Keratinocyte (primary cell): ENCODE results near the gene SEMA3F. TPM values are rescaled to one million over a fixed set of nuclear protein-coding genes. Genes with fewer than 3 reads are reported as not detected.
A peak's percentile ranks its signal among the peaks of the same experiment; 100 is the strongest.

Experiments used
- DNase-seq: peaks from one replicate; pipeline ENCODE4 v3.0.0-alpha.2; 2011; ENCODE audit warnings: low read depth, missing footprints, low spot score
- FAIRE-seq: peaks from 2 replicates; lab custom pipeline; 2011; peaks lifted over from hg19 to GRCh38; lab: Jason Lieb, UNC
- H2AFZ ChIP-seq: 2 replicates; pipeline ENCODE4 v1.6.0; 2012; ENCODE audit warnings: low read length, control low read depth, inconsistent platforms; ENCODE audit not compliant: control insufficient read depth
- H3K27ac ChIP-seq: 2 replicates; pipeline ENCODE4 v1.5.1; 2011; ENCODE audit warnings: low read length; ENCODE audit not compliant: control insufficient read depth, insufficient read depth
- H3K27me3 ChIP-seq: 3 replicates; pipeline ENCODE4 v1.6.0; 2011; ENCODE audit warnings: low read length; ENCODE audit not compliant: control insufficient read depth, insufficient read depth; ENCODE audit errors: extremely low read depth
- H3K36me3 ChIP-seq, 2 experiments: 2 replicates in 1 of 2; 3 replicates in 1 of 2; pipeline ENCODE4 v1.5.1; 2011; ENCODE audit warnings: low read length in 2 of 2, mild to moderate bottlenecking in 1 of 2; ENCODE audit not compliant: control insufficient read depth in 2 of 2, insufficient read depth in 2 of 2; ENCODE audit errors: extremely low read depth in 1 of 2
- H3K4me1 ChIP-seq: 3 replicates; pipeline ENCODE4 v1.5.1; 2011; ENCODE audit warnings: low read length; ENCODE audit not compliant: control insufficient read depth, insufficient read depth; ENCODE audit errors: extremely low read depth
- H3K4me2 ChIP-seq: 3 replicates; pipeline ENCODE4 v1.6.0; 2011; ENCODE audit warnings: low read depth, low read length; ENCODE audit not compliant: control insufficient read depth, insufficient read depth; ENCODE audit errors: extremely low read depth
- H3K4me3 ChIP-seq, 3 experiments: fragments of 200-600 bp in 1 of 3; sonication (generic) in 1 of 3; 2 replicates in 2 of 3; 3 replicates in 1 of 3; pipeline ENCODE4 v1.5.1; 2011 to 2016; ENCODE audit warnings: low read length in 3 of 3, mild to moderate bottlenecking in 3 of 3, control low read depth in 2 of 3, inconsistent platforms in 1 of 3, low read depth in 1 of 3, mixed read lengths in 1 of 3, mixed run types in 1 of 3, moderate library complexity in 1 of 3; ENCODE audit not compliant: control insufficient read depth in 2 of 3, insufficient read depth in 2 of 3; ENCODE audit errors: extremely low read depth in 1 of 3
- H3K79me2 ChIP-seq: 2 replicates; pipeline ENCODE4 v1.6.0; 2012; ENCODE audit warnings: low read length; ENCODE audit not compliant: control insufficient read depth, insufficient read depth
- H3K9ac ChIP-seq: 3 replicates; pipeline ENCODE4 v1.6.0; 2011; ENCODE audit warnings: low read length; ENCODE audit not compliant: control insufficient read depth, insufficient read depth; ENCODE audit errors: extremely low read depth
- H3K9me1 ChIP-seq: 3 replicates; pipeline ENCODE4 v1.6.0; 2011; ENCODE audit warnings: low read length; ENCODE audit not compliant: control insufficient read depth, insufficient read depth; ENCODE audit errors: extremely low read depth
- H3K9me3 ChIP-seq: 2 replicates; pipeline ENCODE4 v1.5.1; 2012; ENCODE audit warnings: low read depth, low read length; ENCODE audit not compliant: control insufficient read depth
- H4K20me1 ChIP-seq: 3 replicates; pipeline ENCODE4 v1.6.0; 2011; ENCODE audit warnings: low read length; ENCODE audit not compliant: control insufficient read depth, insufficient read depth; ENCODE audit errors: extremely low read depth
- EZH2 ChIP-seq: IDR thresholded peaks from one replicate; pipeline ENCODE4 v1.6.1; 2012; ENCODE audit warnings: inconsistent platforms, mild to moderate bottlenecking, low read length, moderate library complexity
- dilution Hi-C: fragments of 300-500 bp; cut with MboI; formaldehyde crosslinking; loops from one replicate; pipeline ENCODE4 v1.7.0; 2020; ENCODE audit warnings: low sequenced_read_pairs; ENCODE audit not compliant: extremely low pct_ligation_motif_present
- polyA plus RNA-seq, 5 experiments: library from polyadenylated mRNA; depleted of rRNA in 3 of 5; stranded (reverse) in 3 of 5; stranded (forward) in 1 of 5; unstranded in 1 of 5; fragments of >200 nt; gene quantifications; 1 replicate in 1 of 5; 2 replicates in 3 of 5; 3 replicates in 1 of 5; pipeline versions ENCODE4 v1.2.1 to v1.2.3, GENCODE V29; 2011 to 2012; ENCODE audit warnings: missing spikeins in 2 of 5, low read depth in 1 of 5, low replicate concordance in 1 of 5
- TF ChIP-seq, protein P1 (sequence below), 3 experiments: IDR thresholded peaks in 1 of 3; conservative IDR thresholded peaks in 1 of 3; optimal IDR thresholded peaks in 1 of 3; 2 replicates in 2 of 3; 3 replicates in 1 of 3; pipeline versions ENCODE3 to v1.5.1; 2011; ENCODE audit warnings: low read length in 3 of 3, mild to moderate bottlenecking in 3 of 3, moderate library complexity in 2 of 3, control low read depth in 1 of 3, inconsistent platforms in 1 of 3; ENCODE audit not compliant: insufficient read depth in 2 of 3; ENCODE audit errors: extremely low read depth in 1 of 3

Gene SEMA3F
- polyA plus RNA-seq, 1 donor (not counting 4 experiments of a cell fraction or from before 2014, with no cell fraction given): 72.8 TPM

DNA sequence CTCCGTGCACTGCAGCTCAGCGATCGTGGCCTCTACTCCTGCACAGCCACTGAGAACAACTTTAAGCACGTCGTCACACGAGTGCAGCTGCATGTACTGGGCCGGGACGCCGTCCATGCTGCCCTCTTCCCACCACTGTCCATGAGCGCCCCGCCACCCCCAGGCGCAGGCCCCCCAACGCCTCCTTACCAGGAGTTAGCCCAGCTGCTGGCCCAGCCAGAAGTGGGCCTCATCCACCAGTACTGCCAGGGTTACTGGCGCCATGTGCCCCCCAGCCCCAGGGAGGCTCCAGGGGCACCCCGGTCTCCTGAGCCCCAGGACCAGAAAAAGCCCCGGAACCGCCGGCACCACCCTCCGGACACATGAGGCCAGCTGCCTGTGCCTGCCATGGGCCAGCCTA lies 32.6 kb downstream of the SEMA3F start:
- Histone ChIP-seq H3K9me1 (no peaks in the 10 kb centered on the region), H3K4me2 (no peak overlapping the region), H3K9ac (no peak overlapping the region), H3K36me3 (peaks cover 42 to 44% of the 10 kb centered on the region in 2 experiments), H3K27ac (no peak overlapping the region), H3K79me2 (no peaks in the 10 kb centered on the region), H4K20me1 (peaks cover 13% of the 10 kb centered on the region), H3K4me3 (no peak overlapping the region), H3K4me1 (no peaks in the 10 kb centered on the region), H2AFZ (no peak overlapping the region), H3K9me3 (no peaks in the 10 kb centered on the region), H3K27me3 (peaks cover 2% of the 10 kb centered on the region)
- DNase-seq (no peak), FAIRE-seq (no peak)
- dilution Hi-C loops: no loop called here
- TF ChIP-seq EZH2: no peak
- TF ChIP-seq, protein P1, sequence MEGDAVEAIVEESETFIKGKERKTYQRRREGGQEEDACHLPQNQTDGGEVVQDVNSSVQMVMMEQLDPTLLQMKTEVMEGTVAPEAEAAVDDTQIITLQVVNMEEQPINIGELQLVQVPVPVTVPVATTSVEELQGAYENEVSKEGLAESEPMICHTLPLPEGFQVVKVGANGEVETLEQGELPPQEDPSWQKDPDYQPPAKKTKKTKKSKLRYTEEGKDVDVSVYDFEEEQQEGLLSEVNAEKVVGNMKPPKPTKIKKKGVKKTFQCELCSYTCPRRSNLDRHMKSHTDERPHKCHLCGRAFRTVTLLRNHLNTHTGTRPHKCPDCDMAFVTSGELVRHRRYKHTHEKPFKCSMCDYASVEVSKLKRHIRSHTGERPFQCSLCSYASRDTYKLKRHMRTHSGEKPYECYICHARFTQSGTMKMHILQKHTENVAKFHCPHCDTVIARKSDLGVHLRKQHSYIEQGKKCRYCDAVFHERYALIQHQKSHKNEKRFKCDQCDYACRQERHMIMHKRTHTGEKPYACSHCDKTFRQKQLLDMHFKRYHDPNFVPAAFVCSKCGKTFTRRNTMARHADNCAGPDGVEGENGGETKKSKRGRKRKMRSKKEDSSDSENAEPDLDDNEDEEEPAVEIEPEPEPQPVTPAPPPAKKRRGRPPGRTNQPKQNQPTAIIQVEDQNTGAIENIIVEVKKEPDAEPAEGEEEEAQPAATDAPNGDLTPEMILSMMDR (optimal IDR thresholded peaks at IDR 0.05 in 1 of 3, IDR thresholded peaks at IDR 0.05 in 1 of 3, conservative IDR thresholded peaks at IDR 0.05 in 1 of 3; ENCODE audit: extremely low read depth in 1 of 3, insufficient read depth in 2 of 3, low read length in 3 of 3): no peak

DNA sequence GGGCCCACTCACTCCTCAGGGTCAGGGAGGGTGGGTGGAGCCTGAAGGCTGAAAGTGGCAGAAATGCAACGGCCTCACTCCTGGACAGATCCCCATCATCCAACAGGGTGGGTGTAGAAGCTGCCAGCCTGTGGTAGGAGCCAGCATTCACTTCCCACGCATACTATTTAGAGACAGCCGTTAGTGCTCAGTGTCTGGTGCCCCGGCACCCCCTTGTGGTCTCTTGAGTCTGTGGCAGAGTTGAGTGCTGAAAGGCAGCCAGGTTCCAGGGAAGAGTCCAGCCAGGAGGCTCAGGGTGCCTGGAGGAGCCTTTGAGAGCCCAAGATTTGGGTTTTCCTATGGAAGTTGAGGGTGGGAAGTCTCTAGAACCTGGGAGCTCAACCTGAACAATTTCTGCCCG lies 34.1 kb downstream of the SEMA3F start:
- no peak for DNase-seq
- Histone ChIP-seq H3K4me1 (no peaks in the 10 kb centered on the region), H4K20me1 (peaks cover 11% of the 10 kb centered on the region), H3K9ac (no peak overlapping the region), H3K9me3 (no peaks in the 10 kb centered on the region), H3K4me3 (no peak overlapping the region), H3K9me1 (no peaks in the 10 kb centered on the region), H3K4me2 (no peak overlapping the region), H3K27me3 (peaks cover 17% of the 10 kb centered on the region), H3K79me2 (no peaks in the 10 kb centered on the region), H3K27ac (no peak overlapping the region), H2AFZ (no peak overlapping the region), H3K36me3 (peaks cover 30% of the 10 kb centered on the region in 2 experiments)
- peak; percentile 73 for FAIRE-seq
- dilution Hi-C loops: no loop called here
- TF ChIP-seq EZH2: no peak
- TF ChIP-seq, protein P1 (optimal IDR thresholded peaks at IDR 0.05 in 1 of 3, IDR thresholded peaks at IDR 0.05 in 1 of 3, conservative IDR thresholded peaks at IDR 0.05 in 1 of 3; ENCODE audit: extremely low read depth in 1 of 3, insufficient read depth in 2 of 3, low read length in 3 of 3): peak in 2 of 3 experiments; percentile 70 to 88
